GM10248 (cell line): ENCODE results near the gene BLACAT1.
A peak's percentile ranks its signal among the peaks of the same experiment; 100 is the strongest.
"Not testable (repeated sequence)": the region's sequence is repeated elsewhere in the genome, so short reads cannot be mapped to it uniquely, and the experiment has no call there.

Source experiments
- CTCF ChIA-PET: fragments of 300-600 bp; sonication (Branson Sonifier 250); formaldehyde crosslinking; extraction: SDS; loops from one replicate; lab custom pipeline; 2021; ENCODE audit warnings: antibody characterized with exemption; lab: Yijun Ruan, JAX
- POLR2A ChIA-PET: fragments of 350-650 bp; sonication (Branson Sonifier 250); formaldehyde crosslinking; extraction: SDS; loops from one replicate; lab custom pipeline; 2020; ENCODE audit warnings: antibody characterized with exemption; lab: Yijun Ruan, JAX
- DNase-seq: peaks from one replicate; pipeline ENCODE4 v3.0.0; 2012; ENCODE audit errors: extremely low spot score
- TF ChIP-seq, protein P1 (sequence below): IDR thresholded peaks from 2 replicates; pipeline ENCODE4 v1.5.1; 2012; ENCODE audit warnings: mild to moderate bottlenecking, low read depth; ENCODE audit errors: extremely low read depth, missing control alignments, control extremely low read depth

BLACAT1 gene

GRCh38 chr1:205484985-205485967 lies 29.4 kb upstream of the BLACAT1 start:
- POLR2A ChIA-PET, result no interaction called here
- TF ChIP-seq, protein P1, sequence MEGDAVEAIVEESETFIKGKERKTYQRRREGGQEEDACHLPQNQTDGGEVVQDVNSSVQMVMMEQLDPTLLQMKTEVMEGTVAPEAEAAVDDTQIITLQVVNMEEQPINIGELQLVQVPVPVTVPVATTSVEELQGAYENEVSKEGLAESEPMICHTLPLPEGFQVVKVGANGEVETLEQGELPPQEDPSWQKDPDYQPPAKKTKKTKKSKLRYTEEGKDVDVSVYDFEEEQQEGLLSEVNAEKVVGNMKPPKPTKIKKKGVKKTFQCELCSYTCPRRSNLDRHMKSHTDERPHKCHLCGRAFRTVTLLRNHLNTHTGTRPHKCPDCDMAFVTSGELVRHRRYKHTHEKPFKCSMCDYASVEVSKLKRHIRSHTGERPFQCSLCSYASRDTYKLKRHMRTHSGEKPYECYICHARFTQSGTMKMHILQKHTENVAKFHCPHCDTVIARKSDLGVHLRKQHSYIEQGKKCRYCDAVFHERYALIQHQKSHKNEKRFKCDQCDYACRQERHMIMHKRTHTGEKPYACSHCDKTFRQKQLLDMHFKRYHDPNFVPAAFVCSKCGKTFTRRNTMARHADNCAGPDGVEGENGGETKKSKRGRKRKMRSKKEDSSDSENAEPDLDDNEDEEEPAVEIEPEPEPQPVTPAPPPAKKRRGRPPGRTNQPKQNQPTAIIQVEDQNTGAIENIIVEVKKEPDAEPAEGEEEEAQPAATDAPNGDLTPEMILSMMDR, result peak; percentile 90
- peak; percentile 87 for DNase-seq
- CTCF ChIA-PET, result interaction anchor here (0.5 to 12.8 kb wide), 69 partner anchors 7 to 962 kb away, joined by 3 to 194 read pairs (median 5); partner anchors contain the start of genes BLACAT1, KLHDC8A and PM20D1

- TF ChIP-seq, protein P1, result no peak
- DNase-seq, result no peak
- ChIA-PET POLR2A (no interaction called here), CTCF (interaction anchor here (1.0 to 12.8 kb wide), 6 partner anchors 15 to 210 kb away, joined by 3 to 194 read pairs (median 33); no protein-coding TSS in a partner anchor)
Observed at GRCh38 chr1:205483372-205483771, 27.5 kb upstream of the BLACAT1 start.

DNA sequence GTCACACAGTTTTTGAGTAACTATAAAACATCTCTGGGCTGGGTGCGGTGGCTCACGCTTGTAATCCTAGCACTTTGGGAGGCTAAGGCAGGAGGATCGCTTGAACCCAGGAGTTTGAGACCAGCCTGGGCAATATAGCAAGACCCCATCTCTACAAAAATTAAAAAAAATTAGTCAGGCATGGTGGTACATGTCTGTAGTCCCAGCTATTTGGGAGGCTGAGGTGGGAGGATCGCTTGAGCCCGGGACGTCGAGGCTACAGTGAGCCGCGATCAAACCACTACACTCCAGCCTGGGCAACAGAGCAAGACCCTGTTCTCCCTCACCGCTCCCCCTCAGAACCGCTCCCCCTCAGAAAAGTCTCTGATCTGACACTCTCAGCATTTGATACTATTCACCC lies 26.7 kb upstream of the BLACAT1 start:
- POLR2A ChIA-PET, DNase-seq: not testable (repeated sequence)
- CTCF ChIA-PET, result interaction anchor here (1.0 to 12.8 kb wide), 8 partner anchors 16 to 209 kb away, joined by 3 to 194 read pairs (median 8); no protein-coding TSS in a partner anchor

- DNase-seq, result no peak
- ChIA-PET CTCF (interaction anchor here (1.0 to 9.8 kb wide), 8 partner anchors 17 to 208 kb away, joined by 3 to 122 read pairs (median 6); no protein-coding TSS in a partner anchor), POLR2A (no interaction called here)
- TF ChIP-seq, protein P1, result no peak
Observed at GRCh38 chr1:205481629-205482151, 25.8 kb upstream of the BLACAT1 start.

DNA sequence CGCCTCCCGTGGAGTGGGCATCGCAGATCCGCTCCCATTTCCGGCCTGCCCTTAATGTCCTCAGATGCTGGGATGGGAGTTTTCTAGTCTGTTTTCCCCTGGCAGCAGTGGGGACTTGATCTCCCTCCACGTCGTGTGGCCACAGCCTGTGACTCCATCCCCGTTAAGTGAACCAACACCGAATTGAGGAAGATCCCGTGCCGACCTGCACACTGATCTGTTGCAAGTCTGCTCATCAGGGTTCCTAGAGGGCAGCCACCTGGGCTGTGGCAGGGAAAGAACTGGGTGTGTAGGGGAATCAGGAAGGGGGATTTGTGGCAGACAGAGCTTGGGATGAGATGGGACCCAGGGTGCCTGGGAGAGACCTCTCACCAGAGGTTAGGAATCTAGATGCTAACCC lies 25.4 kb upstream of the BLACAT1 start:
- ChIA-PET CTCF (interaction anchor here (1.1 to 9.8 kb wide), 6 partner anchors 17 to 208 kb away, joined by 3 to 122 read pairs (median 8); no protein-coding TSS in a partner anchor), POLR2A (no interaction called here)
- no peak for DNase-seq
- TF ChIP-seq, protein P1, result no peak

DNA sequence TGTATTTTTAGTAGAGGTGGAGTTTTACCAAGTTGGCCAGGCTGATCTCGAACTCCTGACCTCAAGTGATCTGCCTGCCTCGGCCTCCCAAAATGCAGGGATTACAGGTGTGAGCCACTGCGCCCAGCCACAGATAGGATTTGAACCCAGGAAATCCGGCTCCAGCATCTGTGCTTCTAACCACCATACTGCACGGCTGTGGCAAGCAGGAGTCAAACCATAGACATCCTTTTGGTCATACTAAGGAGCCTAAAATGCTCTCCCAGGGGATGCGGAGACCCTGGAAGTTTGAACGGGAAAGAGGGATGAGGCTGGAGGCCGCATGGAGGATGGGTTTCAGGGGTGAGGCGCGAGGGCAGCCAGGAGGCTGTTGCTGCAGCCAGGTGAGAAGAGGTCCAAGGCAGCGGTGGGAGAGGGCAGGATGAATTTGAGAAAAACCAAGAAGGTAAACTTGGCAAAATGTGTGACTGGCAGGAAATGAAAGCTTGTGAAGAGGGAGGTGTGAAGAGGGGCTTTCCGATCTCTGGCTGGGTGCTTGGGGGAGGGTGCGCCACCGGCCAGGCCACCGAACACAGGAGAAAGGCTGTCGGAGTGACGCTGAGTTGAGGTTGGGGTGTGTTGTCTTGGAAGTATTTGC lies 24.6 kb upstream of the BLACAT1 start:
- TF ChIP-seq, protein P1, result no peak
- CTCF ChIA-PET, result interaction anchor here (1.2 to 3.0 kb wide), 5 partner anchors 8 to 207 kb away, joined by 3 to 16 read pairs (median 6); no protein-coding TSS in a partner anchor
- POLR2A ChIA-PET, result no interaction called here
- peak; percentile 81 for DNase-seq

DNA sequence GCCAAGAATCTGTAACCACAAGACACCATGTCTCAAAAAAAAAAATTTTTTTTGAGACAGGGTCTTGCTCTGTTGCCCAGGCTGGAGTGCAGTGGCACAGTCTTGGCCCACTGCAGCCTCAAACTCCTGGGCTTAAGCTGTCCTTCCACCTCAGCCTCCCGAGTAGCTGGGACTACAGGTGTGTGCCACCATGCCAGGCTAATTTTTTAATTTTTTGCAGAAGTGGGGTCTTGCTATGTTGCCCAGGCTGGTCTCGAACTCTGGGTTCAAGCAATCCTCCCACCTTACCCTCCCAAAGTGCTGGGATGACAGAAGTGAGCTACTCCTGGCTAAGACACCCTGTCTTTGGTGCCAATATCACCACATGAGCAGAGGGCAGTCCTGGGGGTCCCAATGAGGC lies 23.1 kb upstream of the BLACAT1 start:
- POLR2A ChIA-PET, DNase-seq: not testable (repeated sequence)
- CTCF ChIA-PET, result interaction anchor here (1.1 to 3.0 kb wide), 8 partner anchors 7 to 205 kb away, joined by 3 to 16 read pairs (median 6); no protein-coding TSS in a partner anchor
